T47D (cell line): ENCODE data around the gene EPAS1.

Experiments
- DNase-seq, 2 experiments: peaks; one replicate each; pipeline versions ENCODE4 v3.0.0 to v3.0.0-alpha.2; 2011 to 2012; ENCODE audit warnings: low read depth in 1 of 2, low spot score in 1 of 2
- JUND ChIP-seq: IDR thresholded peaks from 2 replicates; pipeline ENCODE4 v1.6.1; 2012; ENCODE audit warnings: low read depth
- in situ Hi-C: cut with HindIII; loops from 2 replicates; pipeline ENCODE4 v1.10.0; 2016; ENCODE audit warnings: low sequenced_read_pairs, low pct_unique_long_range_greater_than_20kb

The EPAS1 gene

GRCh38 chr2:46263347-46263746, 33.9 kb upstream of the EPAS1 start:
- no peak for DNase-seq
- TF ChIP-seq JUND = no peak
- in situ Hi-C loops = no loop called here

- in situ Hi-C loops = no loop called here
- no peak for DNase-seq
- no peak for TF ChIP-seq JUND
Observed at GRCh38 chr2:46264447-46264846, 32.8 kb upstream of the EPAS1 start.

GRCh38 chr2:46266134-46266533, 31.1 kb upstream of the EPAS1 start:
- in situ Hi-C loops = no loop called here
- DNase-seq = no peak
- TF ChIP-seq JUND = no peak

DNA sequence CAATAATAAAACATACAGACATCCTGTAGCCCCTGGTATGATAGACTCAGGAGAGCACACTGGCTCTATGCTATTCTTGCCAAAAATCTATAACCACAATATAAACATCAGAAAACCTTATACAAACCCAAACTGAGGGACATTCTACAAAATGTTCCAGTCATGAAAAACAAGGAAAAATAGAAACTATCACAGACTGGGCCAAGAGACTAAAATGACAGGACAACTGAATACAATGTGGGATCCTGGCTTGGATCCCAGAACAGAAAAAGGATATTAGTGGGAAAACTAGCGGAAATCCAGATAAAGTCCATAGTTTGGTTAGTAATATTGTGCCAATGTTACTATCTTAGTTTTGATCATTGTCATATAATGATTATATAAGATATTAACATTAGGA, 29.6 kb upstream of the EPAS1 start:
- DNase-seq = no peak
- in situ Hi-C loops = no loop called here
- no peak for TF ChIP-seq JUND

- no peak for TF ChIP-seq JUND
- in situ Hi-C loops = no loop called here
- DNase-seq = peak in 1 of 2 experiments; percentile 38
Observed at GRCh38 chr2:46268196-46268595, 29.0 kb upstream of the EPAS1 start.

- in situ Hi-C loops = no loop called here
- peak in 1 of 2 experiments; percentile 50 for DNase-seq
- TF ChIP-seq JUND = no peak
Observed at GRCh38 chr2:46269001-46269400, 28.2 kb upstream of the EPAS1 start.

- no peak for DNase-seq
- TF ChIP-seq JUND = no peak
- in situ Hi-C loops = no loop called here
Observed at GRCh38 chr2:46269544-46270273, 27.5 kb upstream of the EPAS1 start.

- no peak for TF ChIP-seq JUND
- in situ Hi-C loops = no loop called here
- DNase-seq = no peak
Observed at GRCh38 chr2:46270384-46270783, 26.8 kb upstream of the EPAS1 start.

DNA sequence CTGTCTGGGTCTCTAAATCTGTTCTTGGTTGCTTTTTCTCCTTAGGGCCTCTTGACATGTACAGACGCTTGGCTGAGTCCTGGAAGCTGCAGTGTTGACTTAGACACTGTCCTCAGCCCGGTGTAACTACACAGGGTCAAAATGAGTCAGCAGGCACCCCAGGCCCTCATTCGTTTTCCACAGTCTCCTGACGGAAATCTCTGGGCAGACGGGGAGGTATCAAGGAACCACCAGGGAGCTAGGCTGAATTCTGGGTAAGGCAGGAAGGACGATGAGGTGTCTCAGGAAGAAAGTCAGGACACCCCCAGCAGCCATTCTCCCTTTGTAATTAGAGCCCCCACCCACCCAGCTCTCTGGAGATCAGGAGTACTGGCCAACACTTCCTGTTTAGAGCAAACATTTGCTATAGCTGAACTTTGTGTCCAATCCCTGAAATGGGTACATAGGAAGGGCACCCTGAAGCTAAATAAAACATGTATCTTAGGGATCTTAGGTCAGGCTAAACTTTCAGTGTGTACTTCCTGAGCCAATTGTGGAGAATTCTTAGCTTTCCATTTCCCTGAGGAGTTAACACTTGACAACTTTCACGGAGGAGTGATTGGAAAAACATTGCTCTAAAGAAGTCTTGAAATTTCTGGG, 23.9 kb upstream of the EPAS1 start:
- TF ChIP-seq JUND = no peak
- DNase-seq = peak in 1 of 2 experiments; percentile 57
- in situ Hi-C loops = no loop called here

- no peak for TF ChIP-seq JUND
- in situ Hi-C loops = no loop called here
Observed at GRCh38 chr2:46273919-46274318, 23.3 kb upstream of the EPAS1 start.

GRCh38 chr2:46274586-46274985, 22.6 kb upstream of the EPAS1 start:
- TF ChIP-seq JUND = no peak
- in situ Hi-C loops = no loop called here
- no peak for DNase-seq

More at GRCh38 chr2:46273919-46274318, 23.3 kb upstream of the EPAS1 start:
- DNase-seq = no peak

DNA sequence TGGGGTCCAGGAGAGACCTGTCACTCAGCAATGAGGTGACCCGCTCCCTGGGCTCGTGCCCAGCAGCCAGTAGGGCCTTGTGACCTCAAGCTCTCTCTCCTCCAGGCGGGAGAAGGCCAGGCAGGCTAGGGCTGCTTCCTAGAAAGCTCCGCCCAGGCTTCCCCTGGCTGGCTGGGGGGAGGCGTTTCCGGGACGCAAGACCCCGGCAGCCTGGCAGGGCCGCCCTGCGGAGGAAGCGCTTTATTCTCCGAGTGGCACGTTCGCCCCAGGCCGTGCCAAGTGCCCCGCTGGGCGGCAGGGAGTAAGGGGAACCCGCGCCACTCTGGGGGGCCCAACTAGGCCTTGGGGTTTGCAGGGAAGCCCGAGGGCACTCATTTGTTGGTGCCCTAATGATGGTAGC, 21.2 kb upstream of the EPAS1 start:
- no peak for TF ChIP-seq JUND
- DNase-seq = no peak
- in situ Hi-C loops = no loop called here

GRCh38 chr2:46276642-46277041, 20.6 kb upstream of the EPAS1 start:
- no peak for TF ChIP-seq JUND
- in situ Hi-C loops = no loop called here
- peak in 1 of 2 experiments; percentile 42 for DNase-seq
